Chondrocyte (in vitro differentiated cells): ENCODE measurements around the gene UCP3. TPM values are rescaled to one million over a fixed set of nuclear protein-coding genes. Genes with fewer than 3 reads are reported as not detected.

Experiments used
- DNase-seq: peaks from one replicate; pipeline ENCODE4 v3.0.0; 2021; ENCODE audit warnings: mixed read lengths, low spot score
- H3K27ac Mint-ChIP-seq: one replicate; pipeline ENCODE4 v1.8.0; 2021; ENCODE audit warnings: mild to moderate bottlenecking, moderate library complexity, mixed read lengths; ENCODE audit not compliant: unreplicated experiment
- H3K27me3 Mint-ChIP-seq: 2 replicates; pipeline ENCODE4 v1.8.0; 2021; ENCODE audit warnings: low read depth, mixed read lengths
- H3K36me3 Mint-ChIP-seq: 2 replicates; pipeline ENCODE4 v1.8.0; 2021; ENCODE audit warnings: low read depth, mixed read lengths
- H3K4me1 Mint-ChIP-seq: 2 replicates; pipeline ENCODE4 v1.8.0; 2021; ENCODE audit warnings: low read depth, mild to moderate bottlenecking, mixed read lengths
- H3K4me3 Mint-ChIP-seq: one replicate; pipeline ENCODE4 v1.8.0; 2021; ENCODE audit warnings: mild to moderate bottlenecking, moderate library complexity, mixed read lengths; ENCODE audit not compliant: unreplicated experiment
- H3K9me3 Mint-ChIP-seq: 2 replicates; pipeline ENCODE4 v1.8.0; 2021; ENCODE audit warnings: low read depth, mixed read lengths
- CTCF ChIP-seq: fragments of 200-600 bp; sonication (generic); IDR thresholded peaks from 2 replicates; pipeline ENCODE4 v1.5.0; 2021; ENCODE audit warnings: antibody characterized with exemption, mild to moderate bottlenecking, moderate library complexity
- total RNA-seq: library from RNA; stranded (reverse); gene quantifications from 3 replicates; pipeline ENCODE4 v1.2.1, GENCODE V29; 2021

UCP3 gene
- total RNA-seq, 1 donor from 2014 or later: 0.47 TPM

GRCh38 chr11:74004046-74004695, 4.7 kb downstream of the UCP3 start:
- Mint-ChIP-seq H3K4me3 (no peak overlapping the region), H3K4me1 (no peaks in the 10 kb centered on the region), H3K27me3 (no peaks in the 10 kb centered on the region), H3K27ac (no peak overlapping the region), H3K9me3 (no peaks in the 10 kb centered on the region), H3K36me3 (peaks cover 5% of the 10 kb centered on the region)
- no peak for TF ChIP-seq CTCF
- no peak for DNase-seq

GRCh38 chr11:74002832-74003231, 6.1 kb downstream of the UCP3 start:
- Mint-ChIP-seq H3K36me3 (peaks cover 5% of the 10 kb centered on the region), H3K27me3 (no peaks in the 10 kb centered on the region), H3K9me3 (no peaks in the 10 kb centered on the region), H3K27ac (no peak overlapping the region), H3K4me3 (no peak overlapping the region), H3K4me1 (no peaks in the 10 kb centered on the region)
- DNase-seq: no peak
- no peak for TF ChIP-seq CTCF

- Mint-ChIP-seq H3K36me3 (peaks cover 5% of the 10 kb centered on the region), H3K27me3 (no peaks in the 10 kb centered on the region), H3K4me3 (no peak overlapping the region), H3K9me3 (no peaks in the 10 kb centered on the region), H3K27ac (no peak overlapping the region), H3K4me1 (no peaks in the 10 kb centered on the region)
- DNase-seq: no peak
- no peak for TF ChIP-seq CTCF
Observed at GRCh38 chr11:74001822-74002286, 7.0 kb downstream of the UCP3 start.

- Mint-ChIP-seq H3K4me1 (no peaks in the 10 kb centered on the region), H3K36me3 (peaks cover 5% of the 10 kb centered on the region), H3K27me3 (no peaks in the 10 kb centered on the region), H3K4me3 (no peak overlapping the region), H3K27ac (no peak overlapping the region), H3K9me3 (no peaks in the 10 kb centered on the region)
- no peak for DNase-seq
- no peak for TF ChIP-seq CTCF
Observed at GRCh38 chr11:74000307-74001133, 8.4 kb downstream of the UCP3 start.

GRCh38 chr11:73999581-74000306, 9.1 kb downstream of the UCP3 start:
- Mint-ChIP-seq H3K4me1 (no peaks in the 10 kb centered on the region), H3K9me3 (no peaks in the 10 kb centered on the region), H3K27me3 (no peaks in the 10 kb centered on the region), H3K36me3 (peaks cover 5% of the 10 kb centered on the region), H3K4me3 (no peak overlapping the region), H3K27ac (no peak overlapping the region)
- TF ChIP-seq CTCF: no peak
- no peak for DNase-seq
